Stimulated activated CD4-positive, alpha-beta T cell treated with anti-CD3 and anti-CD28 coated beads, TNF-alpha, amount 100 ng/mL, for 24 hours (primary cell): ENCODE measurements around the gene GPLD1.

Experiments used
- DNase-seq, 3 experiments: peaks; one replicate each; pipeline ENCODE4 v3.0.0-alpha.2; 2020; ENCODE audit warnings: low read depth in 3 of 3

The GPLD1 gene

GRCh38 chr6:24501374-24501773 lies 12.0 kb upstream of the GPLD1 start:
- no peak for DNase-seq

- no peak for DNase-seq
These were observed 11.3 kb upstream of the GPLD1 start for GRCh38 chr6:24500683-24501082.

DNA sequence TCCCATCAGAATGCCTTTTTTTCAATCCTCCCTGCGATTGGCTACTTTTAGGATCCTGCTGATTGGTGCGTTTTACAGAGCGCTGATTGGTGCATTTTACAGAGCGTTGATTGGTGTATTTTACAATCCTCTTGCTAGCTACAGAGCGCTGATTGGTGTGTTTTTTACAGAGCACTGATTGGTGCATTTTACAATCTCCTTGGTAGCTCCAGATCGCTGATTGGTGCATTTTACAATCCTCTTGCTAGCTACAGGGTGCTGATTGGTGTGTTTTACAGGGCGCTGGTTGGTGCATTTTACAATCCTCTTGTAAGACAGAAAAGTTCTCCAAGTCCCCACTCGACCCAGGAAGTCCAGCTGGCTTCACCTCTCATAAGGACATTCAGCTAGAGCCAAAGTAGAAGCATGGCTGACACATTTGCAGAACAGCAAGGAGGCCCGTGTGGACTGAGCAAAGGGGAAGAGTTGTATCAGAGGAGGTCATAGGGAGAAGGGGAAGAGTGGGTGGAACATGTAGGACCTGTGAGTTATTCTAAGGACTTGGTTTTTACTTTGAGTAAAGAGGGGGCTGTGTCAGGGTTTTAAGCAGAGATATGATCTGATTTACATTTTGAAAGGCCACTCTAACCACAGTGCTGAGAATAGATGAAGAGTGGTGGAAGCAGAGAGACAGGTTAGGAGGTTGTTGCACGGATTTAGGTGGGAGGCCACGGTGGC lies 8.0 kb upstream of the GPLD1 start:
- DNase-seq: no peak

GRCh38 chr6:24494821-24495795 lies 5.7 kb upstream of the GPLD1 start, which contains the start of gene ALDH5A1:
TSS of gene ALDH5A1 (plus strand) at chr6:24494969. CDS start at chr6:24494997, 28 bp downstream.
- DNase-seq: peak; percentile 60 to 84 (median 61)

DNA sequence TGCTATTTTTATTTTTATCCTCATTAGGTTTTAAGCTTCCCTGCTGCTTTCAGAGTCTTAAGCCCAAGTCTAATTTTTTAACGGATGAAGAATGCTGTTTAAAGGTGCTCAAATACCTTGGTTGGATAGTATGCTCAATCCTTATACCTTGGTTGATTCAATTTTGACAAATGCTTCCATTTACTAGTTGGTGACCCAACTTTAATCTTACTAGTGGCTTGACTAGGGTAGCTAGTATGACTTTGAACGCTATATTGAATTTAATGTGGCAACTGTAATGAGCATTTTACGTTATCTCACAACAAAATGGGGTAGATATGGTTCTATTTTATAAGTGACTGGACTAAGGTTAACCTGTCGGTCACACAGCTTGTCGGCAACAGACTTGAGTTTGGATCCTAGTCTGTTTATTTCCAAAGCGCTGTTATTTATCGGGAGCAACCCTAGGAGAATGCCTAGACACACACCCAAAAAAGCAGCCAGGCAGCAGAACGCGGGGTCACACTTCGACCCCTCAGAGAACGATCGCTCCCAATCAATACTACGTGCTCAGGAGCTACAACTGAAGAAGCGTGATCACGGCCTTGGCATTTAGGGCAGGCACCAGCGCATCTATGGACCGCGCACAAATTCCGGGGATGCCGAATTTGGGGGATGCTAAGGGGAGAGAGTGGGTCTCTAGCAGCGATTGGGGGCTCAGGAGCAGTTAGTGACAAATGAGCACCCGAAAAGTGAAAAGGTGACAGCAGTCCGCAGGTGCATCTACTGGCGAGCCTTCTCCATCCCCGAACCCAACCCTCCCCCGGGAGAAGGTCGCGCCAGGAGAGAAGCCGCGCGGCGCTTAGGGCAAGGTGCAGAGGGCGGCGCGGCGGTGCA lies 4.8 kb upstream of the GPLD1 start:
- DNase-seq: peak in 1 of 3 experiments; percentile 0

DNA sequence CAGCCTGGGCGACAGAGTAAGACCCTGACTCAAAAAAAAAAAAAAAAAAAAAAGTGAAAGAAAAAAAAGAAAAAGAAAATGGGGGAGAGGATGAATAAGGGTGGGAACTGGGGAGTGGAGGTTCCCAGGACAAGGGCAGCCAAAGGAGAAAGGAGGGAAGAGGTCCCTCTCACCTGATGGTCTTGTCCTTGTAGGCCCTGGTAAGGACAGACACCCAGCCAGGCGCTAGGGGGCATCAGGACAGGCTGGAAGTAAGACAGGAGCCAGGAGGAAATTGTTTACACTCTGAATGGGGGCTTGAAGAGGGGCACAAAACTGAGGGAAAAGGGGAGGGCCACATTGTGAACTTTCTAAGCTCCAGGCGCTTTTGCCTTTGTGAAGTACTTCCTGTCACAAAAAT lies 3.1 kb upstream of the GPLD1 start:
- DNase-seq: no peak

DNA sequence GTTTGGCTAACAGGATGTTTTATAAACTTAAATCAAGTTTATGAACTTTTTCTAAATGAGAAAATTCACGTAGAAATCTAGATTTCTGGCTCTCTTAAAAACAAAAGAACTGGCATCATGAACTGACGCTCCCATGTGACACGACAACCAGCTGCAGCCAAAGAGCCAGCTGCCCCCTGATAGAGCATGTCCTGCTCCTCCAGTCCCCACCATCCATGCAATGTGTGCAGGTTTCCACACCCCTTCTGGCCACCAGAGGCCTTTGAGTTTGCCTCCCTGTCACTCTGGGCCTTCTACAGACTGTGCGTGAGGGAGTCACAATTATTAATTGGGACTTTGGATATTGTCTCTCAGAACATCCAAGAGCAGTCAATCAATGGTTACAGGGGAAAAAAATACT lies 1.6 kb upstream of the GPLD1 start:
- no peak for DNase-seq

DNA sequence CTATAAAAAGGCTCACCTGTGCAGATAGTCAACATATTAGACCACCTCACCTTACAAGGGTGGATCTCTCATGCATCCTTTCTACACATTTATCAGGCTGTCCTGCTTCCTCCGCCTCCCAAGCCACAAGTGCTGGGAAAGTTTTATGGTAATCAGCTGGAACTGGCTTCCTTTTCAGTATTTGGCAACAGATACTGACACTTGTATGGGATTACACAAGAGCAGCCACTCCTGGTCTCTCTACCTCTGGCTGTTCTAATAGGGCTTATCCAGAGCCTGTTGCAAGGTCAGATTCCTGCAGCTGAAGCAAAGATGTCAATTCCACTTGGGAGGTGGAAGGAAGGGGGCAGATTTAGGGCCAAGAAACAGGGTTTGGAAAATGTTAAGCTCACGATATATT lies 503 bp upstream of the GPLD1 start:
- DNase-seq: no peak

GRCh38 chr6:24486065-24486464 lies 3.3 kb downstream of the GPLD1 start:
- DNase-seq: no peak

- DNase-seq: no peak
These were observed 4.6 kb downstream of the GPLD1 start for GRCh38 chr6:24484657-24485323.

DNA sequence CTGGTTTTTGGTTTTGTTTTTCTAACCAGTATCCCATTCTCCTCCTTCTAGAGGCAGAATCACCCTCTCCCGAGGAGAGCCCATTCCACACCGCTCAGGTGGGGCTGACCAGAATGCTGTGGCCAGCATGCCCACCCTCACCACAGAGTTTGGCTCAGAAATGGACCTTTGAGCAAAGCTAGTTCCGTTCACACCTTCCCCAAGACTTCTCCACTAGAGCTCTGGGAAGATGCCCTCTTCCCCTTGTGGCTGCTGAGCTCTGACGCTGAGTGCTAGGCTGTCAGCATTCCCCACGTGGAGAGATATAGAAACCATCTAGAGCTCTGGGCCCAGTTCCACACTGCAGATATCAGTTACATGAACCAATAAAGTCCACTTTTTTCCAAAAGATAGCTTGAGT lies 7.9 kb downstream of the GPLD1 start:
- no peak for DNase-seq

DNA sequence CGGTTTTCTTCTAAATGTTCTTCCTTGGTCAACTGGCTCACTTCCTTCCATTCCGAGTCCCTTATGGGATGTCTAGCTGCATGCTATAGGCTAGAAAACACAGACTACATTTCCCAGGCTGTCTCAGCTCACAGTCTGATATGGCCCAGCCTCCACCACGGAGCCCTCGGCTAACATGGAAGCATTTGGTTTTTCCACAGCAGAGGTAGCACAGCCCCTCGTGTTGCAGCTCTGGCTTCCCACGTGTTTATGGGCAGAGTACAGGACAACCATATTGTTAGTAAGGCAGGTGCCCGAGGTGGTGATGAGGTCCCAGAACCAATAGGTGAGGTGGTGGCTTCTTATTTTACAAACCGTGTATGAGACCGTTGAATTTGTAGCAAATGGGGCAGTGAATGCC lies 8.7 kb downstream of the GPLD1 start:
- DNase-seq: no peak

GRCh38 chr6:24478903-24479302 lies 10.5 kb downstream of the GPLD1 start:
- no peak for DNase-seq

- no peak for DNase-seq
These were observed 12.3 kb downstream of the GPLD1 start for GRCh38 chr6:24477070-24477469.

DNA sequence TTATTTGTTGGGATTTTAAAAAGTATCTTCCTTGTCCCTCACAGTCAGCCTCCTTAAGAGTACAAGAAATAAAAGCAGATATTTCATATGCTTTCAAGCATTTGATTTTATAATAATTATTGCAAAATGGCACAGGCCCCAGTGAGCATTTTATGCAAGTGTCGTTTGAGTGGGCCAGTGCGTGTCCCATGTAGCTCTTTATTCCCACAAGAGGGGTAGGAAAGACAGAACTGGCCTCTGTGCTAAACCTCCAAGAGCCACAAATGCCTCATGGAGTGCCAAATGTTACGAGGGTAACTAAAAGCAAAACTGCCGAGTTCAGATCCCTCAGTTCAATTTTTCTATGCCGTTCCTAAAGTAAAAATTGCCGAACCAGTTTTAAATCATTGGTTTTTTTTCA lies 12.7 kb downstream of the GPLD1 start:
- DNase-seq: no peak

DNA sequence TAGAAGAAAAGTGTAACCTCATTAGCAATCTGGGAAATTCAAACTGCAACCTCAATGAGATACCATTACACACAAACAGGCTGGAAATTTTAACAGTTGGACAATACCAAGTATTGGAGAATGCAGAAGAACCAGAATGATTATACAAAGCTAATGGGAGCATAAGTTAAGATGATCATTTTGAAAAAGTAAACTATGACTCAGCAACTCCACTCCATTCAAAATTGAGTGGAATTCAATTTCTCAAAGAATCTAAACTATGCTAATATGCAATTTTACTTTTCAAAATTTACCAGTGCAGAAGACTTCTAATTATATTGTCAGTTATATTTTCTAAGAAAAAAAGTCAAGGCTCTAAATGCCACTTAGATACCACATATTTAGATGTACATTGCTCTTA lies 17.2 kb downstream of the GPLD1 start:
- no peak for DNase-seq

- DNase-seq: no peak
These were observed 19.6 kb downstream of the GPLD1 start for GRCh38 chr6:24469811-24470210.

- no peak for DNase-seq
These were observed 24.9 kb downstream of the GPLD1 start for GRCh38 chr6:24464253-24465038.

DNA sequence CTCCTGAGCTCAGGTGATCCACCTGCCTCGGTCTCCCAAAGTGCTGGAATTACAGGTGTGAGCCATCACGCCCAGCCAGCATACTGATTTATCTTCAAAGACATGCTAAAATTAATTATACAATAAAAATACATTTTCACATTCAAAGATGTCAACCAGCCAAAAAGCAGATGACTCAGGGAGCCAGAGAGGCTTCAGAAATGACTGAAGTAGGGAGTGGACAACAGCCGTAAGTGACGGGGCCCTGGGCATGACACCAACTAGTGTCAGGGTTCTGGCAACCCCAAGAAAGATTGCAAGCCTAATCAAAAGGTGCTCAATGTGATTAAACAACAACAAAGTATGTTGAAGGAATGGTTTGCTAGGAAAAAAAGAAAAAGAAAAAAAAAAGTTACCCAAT lies 28.4 kb downstream of the GPLD1 start:
- no peak for DNase-seq

GRCh38 chr6:24458941-24459340 lies 30.4 kb downstream of the GPLD1 start:
- no peak for DNase-seq

DNA sequence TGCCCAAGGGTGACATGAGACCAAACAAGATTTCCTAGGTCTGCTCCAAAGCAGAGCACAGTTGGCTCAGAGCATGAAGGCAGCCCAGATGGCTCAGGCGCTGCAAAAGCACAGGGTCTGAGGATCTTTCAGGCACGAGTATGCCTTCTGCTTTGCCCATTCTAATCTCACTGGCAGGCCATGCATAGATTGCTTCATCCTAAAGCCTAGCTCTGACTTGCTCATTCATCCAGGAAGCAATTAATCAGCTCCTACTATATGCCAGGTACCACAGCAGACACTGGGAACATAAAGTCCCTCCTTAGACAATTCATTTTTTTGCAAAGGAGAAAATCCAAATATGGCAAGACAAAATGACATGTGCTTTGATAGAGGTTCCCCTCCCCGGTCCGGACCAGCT lies 31.2 kb downstream of the GPLD1 start:
- no peak for DNase-seq
